HL-60 (cell line): Measurements from ENCODE around the gene SLC35A4.

ENCODE experiments used
- GABPA ChIP-seq: IDR thresholded peaks from 2 replicates; pipeline ENCODE4 v1.6.1; 2012; ENCODE audit warnings: low read depth
- POLR2AphosphoS5 ChIP-seq: IDR thresholded peaks from 2 replicates; pipeline ENCODE4 v1.6.1; 2012; ENCODE audit warnings: low read depth

GRCh38 chr5:140560227-140560626, 4.4 kb upstream of the SLC35A4 start:
- TF ChIP-seq POLR2AphosphoS5 (no peak), GABPA (no peak)
